HG03432 (cell line): ENCODE results near the gene ZNF667.

Source experiments
- ATAC-seq: cut with Tn5 transposase; IDR thresholded peaks from one replicate; pipeline ENCODE4 v1.9.1; 2021; ENCODE audit warnings: mild to moderate bottlenecking, moderate library complexity; ENCODE audit not compliant: unreplicated experiment

Gene ZNF667

DNA sequence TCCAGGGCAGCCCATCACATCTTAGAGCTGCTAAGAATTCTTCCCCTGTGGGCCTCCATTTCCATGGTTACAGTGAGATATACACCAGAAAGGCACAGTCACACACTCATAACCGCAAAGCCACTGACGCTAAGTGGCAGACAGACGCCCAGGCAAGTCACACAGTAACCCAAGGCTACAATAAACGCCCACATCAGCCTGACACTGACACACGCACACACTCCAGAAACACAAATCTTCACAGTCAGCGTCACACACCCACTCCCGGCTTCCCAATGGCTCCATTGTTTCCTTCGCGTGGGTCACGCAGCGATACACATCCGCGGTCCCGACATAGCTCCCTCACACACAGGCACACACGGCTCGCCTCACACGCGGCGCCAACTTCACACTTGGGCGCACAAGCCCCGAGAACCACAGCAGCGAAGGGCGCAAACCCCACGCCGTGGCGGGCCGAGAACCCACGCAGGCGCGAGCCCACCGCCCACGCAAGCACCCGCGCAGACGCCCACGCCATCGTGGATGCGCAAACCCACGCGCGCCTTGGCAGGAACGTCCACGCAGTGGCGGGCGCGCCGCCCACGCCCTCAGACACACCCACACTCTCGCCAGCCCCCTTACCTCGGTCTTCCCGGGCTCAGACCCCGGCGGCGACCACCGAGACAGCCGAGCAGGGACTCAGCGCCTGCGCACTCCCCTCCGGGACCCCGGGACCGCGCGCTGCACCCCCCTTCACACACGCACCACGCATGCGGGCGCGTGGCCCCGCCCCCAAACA, at the start of gene ZNF667:
TSS of gene ZNF667 (minus strand) at position 695 of the 778 bp plus-strand sequence. CDS start 14,975 bp downstream, outside the sequence.
- no peak for ATAC-seq

DNA sequence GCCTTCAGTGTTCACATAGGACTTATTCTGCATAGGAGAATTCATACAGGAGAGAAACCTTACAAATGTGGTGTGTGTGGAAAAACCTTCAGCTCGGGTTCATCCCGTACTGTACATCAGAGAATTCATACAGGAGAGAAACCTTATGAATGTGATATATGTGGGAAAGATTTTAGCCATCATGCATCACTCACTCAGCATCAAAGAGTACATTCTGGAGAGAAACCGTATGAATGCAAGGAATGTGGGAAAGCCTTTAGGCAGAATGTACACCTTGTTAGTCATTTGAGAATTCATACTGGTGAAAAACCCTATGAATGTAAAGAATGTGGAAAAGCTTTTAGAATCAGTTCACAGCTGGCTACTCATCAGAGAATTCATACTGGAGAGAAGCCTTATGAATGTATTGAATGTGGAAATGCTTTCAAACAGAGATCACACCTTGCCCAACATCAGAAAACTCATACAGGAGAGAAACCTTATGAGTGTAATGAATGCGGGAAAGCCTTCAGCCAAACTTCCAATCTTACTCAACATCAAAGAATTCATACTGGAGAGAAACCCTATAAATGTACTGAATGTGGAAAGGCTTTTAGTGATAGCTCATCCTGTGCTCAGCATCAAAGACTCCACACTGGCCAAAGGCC, 48.2 kb upstream of the ZNF667 start:
- ATAC-seq = no peak

DNA sequence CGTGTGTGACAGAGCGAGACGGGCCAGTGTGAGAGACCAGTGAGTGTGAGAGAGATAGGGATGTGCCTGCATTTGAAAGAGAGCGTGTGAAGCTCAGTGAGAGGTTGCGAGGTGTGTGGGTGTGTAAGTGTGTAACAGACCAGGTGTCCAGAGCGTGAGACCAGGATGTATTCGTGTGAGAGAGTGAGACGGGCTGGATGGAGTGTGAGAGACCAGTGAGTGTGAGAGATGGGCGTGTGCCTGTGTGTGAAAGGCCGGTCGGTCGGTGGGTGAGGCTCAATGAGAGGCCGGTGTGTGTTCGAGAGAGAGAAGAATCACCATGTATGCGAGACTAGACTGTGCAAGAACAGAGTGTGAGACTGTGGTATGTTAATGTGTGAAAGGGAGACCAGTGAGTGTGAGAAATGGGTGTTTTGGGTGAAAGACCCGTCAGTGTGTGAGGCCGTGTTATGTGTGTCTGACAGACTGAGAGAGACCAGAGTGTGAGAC, 31.2 kb upstream of the ZNF667 start:
- ATAC-seq = no peak

DNA sequence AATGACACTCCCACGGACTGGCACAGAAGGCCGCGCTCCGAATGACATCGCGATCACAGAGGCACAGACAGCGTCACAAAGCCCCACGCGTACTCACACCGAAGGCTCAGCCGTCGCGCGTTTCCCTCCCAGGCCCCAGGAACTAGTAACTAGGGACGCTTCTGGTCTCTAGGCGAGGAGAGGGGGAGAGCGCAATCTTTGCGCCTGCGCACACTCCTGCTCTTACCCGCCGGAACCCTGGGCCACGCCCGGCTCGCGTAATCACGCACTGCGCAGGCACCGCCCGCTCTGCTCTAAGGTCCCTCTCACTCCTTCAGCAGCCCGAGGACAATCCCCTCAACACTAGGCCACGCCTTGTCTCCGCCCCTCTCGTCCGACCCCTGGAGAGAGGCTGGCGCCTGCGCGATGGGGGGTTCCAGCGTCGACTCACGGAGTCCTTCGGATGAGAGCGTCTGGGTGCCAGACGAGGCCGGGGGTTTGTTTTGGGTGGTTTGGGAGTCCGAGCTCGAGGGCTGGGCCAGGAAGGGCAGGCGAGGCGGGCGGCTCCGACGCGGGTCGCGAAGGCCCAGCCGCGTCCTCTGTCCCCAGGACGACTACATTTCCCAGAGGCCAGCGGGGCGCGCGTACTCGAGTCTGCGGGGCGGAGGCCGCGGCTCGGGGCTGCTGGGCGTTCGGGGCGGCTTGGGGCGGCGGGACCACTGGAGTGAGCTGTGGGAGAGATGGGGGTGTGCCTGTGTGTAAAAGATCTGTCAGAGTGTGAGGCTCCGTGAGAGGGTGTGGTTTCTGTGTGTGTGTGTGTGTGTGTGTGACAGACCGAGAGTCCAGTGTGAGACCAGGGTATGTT, 30.5 kb upstream of the ZNF667 start, which contains the start of gene ZNF471:
TSS of gene ZNF471 (plus strand) at position 410 of the 844 bp plus-strand sequence. CDS start 3,717 bp downstream, outside the sequence.
- ATAC-seq = peak; percentile 79

DNA sequence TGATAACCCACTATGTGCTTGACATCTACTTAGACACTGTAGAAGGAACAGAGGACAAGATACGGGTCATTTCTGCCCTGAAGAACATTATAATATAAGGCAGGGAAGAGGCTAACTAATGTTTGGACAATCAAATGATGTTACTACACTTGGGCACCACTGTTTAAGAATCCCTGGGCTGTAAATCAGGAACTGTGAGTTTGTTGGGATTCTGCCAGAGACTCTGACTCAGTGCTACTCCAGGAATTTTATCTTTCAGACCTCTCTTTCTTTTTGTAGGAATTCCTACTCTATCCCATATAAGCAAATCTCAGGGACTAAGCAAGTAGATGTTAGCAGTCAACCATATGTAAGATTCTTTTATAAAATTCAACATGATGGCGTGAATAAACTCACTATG, 27.4 kb upstream of the ZNF667 start:
- ATAC-seq = no peak

DNA sequence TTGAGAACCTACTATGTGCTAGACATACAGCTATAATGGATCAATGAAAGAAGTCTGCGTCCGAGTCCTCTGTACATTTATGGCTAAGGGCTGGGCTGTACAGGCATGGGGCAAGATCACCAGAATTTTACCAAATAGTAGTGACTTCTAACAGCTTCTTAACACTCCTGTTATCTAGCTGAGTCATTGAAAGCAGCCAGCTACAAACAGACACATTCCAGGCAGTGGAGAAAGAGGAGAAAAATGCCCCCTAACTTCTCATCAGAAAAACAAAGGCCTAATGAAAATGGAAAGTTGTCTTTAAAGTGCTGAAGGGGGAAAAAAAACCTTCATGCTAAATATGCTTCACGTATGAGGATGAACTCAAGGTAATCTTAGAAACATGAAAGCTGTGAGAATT, 14.3 kb upstream of the ZNF667 start:
- no peak for ATAC-seq

DNA sequence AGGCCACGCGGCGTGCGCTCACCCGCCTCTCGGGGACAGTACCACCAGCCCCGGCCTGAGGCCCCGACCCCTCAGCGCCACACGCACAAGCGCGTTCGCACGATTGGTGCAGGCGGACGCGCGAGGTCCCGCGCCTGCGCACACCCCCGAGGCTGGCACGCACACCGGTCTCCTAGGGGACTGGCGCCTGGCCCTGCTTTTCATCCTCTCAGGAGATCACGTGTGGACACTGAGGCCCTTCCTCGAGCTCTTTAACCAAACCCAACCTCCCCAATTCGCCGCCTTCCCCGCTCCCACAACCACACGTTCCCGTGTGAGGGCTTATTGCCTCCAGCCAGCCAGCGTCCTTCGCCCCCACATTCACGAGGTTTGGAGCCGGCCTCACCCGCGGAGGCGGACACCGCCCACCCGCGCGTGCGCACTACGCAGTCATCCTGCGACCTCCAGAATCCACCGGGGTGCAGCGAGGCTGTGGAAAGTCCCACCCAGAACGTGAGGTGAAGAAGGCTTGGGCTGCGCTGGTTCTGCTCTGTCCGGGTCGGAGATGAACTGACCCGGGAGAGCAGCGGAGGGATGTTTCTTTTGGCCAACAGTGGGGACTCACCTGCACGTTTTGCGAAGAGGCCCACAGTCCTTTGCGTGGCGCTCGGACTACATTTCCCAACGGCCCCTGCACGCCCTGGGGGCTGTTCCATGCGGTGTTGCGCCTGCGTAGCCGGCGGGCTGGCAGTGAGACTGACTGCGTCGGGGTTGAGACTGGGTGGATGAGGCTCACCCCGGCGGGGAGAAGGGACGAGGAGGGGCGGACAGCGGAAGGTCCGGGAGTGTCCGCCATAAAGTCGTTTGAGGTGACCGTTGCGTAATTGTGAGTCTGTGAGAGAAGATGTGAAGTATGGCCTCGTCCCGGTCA, 539 bp upstream of the ZNF667 start:
- no peak for ATAC-seq

DNA sequence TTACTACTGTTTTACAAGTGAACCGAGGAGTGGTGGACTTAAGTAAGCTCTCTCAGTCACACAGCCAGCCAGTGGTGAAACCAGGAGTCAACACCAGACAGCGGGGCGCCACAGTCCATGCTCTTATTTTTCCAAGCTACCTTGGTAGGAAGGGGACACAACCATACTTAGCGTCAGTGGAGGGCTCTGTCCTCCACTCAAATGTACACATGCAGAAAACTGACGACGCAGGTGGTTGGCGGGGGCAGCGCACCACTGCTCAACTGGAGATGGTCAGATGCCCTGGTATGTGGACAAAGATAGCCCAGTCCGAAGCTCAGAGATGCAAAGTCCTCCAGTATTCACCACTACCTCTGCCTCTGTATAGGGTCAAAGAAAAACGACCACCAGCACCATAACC, 1.1 kb downstream of the ZNF667 start:
- no peak for ATAC-seq

DNA sequence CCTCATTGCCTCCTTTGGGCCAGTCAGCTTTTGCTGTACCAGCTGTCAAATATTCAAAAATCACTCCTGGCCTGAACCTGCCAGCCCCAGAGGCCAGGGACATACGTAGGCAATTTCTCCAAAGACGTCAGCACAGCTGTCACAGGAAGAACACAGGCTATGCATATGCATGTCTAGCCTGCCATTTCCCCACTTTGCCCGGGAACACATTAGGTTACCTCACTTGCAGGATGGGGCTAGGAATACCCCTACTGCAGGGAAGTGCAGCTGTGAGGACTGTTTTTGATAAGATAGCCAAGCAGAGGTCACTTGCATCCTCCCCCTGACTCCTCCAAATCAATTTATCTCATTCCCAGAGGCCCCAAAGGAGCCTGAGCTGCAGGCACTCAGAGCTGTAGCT, 2.8 kb downstream of the ZNF667 start:
- no peak for ATAC-seq

DNA sequence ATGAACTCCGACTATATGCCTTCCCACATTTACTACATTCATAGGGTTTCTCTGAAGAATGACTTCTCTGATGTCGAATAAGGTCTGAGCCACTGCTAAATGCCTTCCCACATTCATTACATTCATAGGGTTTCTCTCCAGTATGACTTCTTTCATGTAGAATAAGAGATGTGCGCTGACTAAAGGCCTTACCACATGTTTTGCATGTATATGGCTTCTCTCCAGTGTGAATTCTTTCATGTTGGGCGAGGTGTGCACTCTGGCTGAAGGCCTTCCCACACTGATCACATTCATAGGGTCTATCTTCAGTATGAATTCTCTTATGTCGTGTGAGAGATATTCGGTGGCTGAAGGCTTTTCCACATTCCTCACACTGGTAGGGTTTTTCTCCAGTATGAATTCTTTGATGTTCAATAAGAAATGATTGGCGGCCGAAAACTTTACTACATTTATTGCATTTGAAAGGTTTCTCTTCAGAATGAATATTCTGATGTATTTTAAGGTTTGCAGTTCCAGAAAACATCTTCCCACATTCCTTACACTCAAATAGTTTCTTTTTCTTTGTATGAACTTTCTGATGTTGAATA, 35.8 kb downstream of the ZNF667 start:
- ATAC-seq = no peak

DNA sequence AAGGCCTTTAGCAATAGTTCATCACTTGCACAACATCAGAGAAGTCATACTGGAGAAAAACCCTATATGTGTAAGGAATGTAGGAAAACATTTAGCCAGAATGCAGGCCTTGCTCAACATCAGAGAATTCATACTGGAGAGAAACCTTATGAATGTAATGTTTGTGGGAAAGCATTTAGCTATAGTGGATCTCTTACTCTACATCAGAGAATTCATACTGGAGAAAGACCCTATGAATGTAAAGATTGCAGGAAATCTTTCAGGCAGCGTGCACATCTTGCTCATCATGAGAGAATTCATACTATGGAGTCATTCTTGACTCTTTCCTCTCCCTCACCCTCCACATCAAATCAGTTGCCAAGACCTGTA, 53.2 kb downstream of the ZNF667 start:
- ATAC-seq = no peak

DNA sequence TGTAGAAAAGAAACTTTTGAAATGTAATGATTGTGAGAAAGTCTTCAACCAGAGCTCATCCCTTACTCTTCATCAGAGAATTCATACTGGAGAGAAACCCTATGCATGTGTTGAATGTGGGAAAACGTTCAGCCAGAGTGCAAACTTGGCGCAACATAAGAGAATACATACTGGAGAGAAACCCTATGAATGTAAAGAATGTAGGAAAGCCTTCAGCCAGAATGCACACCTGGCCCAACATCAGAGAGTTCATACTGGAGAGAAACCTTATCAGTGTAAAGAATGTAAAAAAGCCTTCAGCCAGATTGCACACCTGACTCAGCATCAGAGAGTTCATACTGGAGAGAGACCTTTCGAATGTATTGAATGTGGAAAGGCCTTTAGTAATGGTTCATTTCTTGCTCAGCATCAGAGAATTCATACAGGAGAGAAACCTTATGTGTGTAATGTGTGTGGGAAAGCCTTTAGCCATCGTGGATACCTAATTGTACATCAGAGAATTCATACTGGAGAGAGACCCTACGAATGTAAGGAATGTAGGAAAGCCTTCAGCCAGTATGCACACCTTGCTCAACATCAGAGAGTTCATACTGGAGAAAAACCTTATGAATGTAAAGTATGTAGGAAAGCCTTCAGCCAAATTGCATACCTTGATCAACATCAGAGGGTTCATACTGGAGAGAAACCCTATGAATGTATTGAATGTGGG, 53.7 kb downstream of the ZNF667 start:
- ATAC-seq = no peak

DNA sequence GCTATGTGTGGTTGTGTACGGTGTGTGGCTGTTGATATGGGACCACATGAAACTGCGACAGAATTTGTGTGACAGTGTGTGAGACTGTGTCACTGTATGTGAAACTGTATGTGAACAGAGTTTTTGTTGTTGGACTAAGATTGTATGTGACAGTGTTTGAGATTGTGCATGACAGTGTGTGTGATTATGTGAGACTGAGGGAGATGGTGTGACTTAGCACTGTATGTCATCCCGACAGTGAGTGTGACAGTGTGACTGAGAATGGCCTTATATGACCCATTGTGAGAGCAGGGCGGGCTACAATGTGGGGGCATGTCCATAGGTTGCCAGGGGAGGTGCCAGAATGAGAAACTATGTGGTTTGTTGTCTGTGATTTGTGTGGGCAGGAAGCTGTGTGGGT, 72.1 kb downstream of the ZNF667 start:
- ATAC-seq = no peak

DNA sequence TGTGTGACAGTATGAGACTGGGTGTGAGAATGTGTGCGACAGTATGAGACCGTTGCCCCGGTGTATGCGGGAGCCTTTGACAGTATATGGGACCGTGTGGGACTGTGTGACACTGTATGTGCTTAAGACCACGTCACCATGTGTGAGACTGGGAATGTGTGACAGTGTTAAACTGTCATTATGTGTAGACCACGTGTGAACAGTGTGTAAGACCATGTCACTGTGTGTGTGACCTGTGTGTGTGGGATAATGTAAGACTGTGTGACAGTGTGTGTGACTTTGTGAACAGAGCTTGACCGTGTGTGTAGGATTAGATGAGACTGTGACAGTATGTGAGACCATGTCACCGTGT, 72.5 kb downstream of the ZNF667 start:
- peak; percentile 11 for ATAC-seq

DNA sequence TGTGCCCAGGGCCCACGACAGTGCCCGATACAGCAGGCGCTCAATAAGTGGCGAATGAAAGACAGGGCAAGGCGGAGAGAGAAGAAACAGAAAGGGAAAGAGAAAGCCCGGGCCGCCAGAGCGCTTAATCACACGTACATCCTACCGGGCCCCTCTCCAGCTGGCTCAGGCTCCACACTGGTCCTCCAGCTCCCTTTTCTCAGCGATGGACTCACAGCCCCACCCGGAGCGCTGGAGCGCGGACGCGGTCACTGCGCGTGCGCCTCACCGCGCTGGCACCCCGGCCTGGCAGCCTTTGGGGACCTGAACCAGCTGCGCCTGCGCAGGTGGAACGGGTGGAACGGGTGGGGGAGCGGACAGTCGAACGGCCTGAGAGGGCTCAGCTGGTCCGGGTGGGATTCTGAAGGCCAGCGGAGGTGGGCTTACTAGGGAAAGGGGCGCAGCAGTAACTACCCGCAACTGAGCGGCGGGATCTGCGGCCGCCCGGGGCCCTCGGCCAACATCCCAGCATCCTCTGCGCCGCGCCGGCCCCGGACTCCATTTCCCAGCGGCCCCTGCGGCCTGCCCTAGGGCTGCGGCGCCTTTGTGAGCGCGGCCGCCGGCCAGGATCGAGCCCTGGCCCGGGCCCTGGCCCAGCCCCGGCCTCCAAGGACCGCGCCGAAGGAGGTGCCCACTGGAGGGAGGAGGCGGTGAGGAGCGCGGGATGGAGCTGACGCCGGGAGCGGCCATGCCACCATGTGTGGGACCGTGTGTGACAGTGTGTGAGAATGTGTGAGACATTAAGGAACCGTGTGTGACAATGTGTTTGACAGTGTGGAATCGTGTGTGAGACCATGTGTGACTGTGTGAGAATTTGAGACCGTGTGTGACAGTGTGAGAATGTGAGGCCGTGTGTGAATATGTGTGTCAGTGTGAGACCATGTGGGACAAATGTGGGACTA, 73.1 kb downstream of the ZNF667 start, which contains the start of gene ZNF583:
TSS of gene ZNF583 (plus strand) at position 569 of the 941 bp plus-strand sequence. CDS start 2,783 bp downstream, outside the sequence.
- peak; percentile 90 for ATAC-seq

DNA sequence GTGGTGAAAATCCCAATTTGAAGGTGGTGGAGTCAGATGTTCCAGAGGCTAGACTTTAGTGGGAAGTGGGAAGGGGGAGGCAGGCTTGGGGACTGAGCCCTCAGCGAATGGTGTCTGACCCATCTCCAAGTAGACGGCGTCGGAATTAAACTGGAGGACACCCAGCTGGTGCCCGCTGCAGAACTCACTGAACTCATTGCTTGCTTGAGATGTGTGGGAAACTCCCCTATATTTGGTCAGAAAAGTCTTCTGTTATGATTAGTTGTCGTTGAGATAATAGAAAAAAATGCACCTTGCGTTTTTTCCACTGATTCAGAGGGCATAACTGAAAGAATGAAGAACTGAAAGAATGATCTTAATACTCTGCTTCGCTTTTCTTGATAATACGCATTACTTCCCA, 73.9 kb downstream of the ZNF667 start:
- ATAC-seq = no peak

DNA sequence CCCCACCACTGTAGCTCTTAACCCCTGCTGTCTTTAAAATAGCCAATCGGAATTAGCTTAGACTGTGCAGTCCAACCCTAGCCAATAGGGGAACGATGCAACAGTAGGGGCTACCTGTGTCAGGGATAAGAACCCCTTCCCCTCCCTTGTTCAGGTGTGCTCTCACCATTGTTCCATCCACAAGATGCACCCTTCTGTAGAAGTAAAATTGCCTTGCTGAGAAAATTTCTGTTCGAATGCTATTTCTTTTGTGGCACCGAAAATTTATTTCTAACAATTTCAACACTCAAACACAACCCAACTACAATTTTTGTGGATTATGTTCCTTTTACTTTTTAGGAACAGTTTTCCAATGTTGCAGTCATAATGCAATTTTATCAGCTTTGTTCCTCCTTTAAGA, 76.7 kb downstream of the ZNF667 start:
- ATAC-seq = no peak

DNA sequence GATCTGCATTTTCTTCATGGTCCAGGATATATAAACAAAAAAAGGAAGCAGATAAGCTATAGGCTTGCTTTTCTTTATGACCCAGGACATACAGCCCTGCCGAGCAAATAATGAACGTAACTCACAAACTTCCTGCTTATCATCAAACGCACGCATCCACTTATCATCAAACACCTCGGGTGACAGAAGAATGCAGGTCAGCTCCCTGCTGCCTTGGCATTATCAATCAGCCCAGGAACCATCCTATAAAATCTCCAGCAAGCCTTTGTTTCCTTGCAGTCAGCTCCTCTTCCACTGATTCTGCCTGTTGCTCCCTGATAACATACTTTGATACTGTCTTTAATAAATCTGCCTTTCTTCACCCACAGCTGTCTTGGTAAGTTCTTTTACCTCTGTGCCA, 78.3 kb downstream of the ZNF667 start:
- ATAC-seq = no peak
